Activated CD8-positive, alpha-beta memory T cell treated with anti-CD3 and anti-CD28 coated beads for 36 hours (primary cell): ENCODE data around the gene TBX1. TPM values are rescaled to one million over a fixed set of nuclear protein-coding genes. Genes with fewer than 3 reads are reported as not detected.
"Not testable (repeated sequence)": the region's sequence is repeated elsewhere in the genome, so short reads cannot be mapped to it uniquely, and the experiment has no call there.

Experiments used
- CTCF ChIA-PET: fragments of 350-600 bp; sonication (Branson Sonifier 250); formaldehyde crosslinking; loops from one replicate; lab custom pipeline; 2021; ENCODE audit warnings: antibody characterized with exemption; lab: Charles Lee
- POLR2A ChIA-PET: fragments of 350-600 bp; sonication (Branson Sonifier 250); formaldehyde crosslinking; loops from one replicate; lab custom pipeline; 2021; ENCODE audit warnings: antibody characterized with exemption; lab: Charles Lee
- total RNA-seq, 2 experiments: library from RNA; stranded (reverse); gene quantifications; one replicate each; pipeline ENCODE4 v1.2.3, GENCODE V29; 2021

TBX1 gene
- total RNA-seq, 2 experiments from 2014 or later = not detected

DNA sequence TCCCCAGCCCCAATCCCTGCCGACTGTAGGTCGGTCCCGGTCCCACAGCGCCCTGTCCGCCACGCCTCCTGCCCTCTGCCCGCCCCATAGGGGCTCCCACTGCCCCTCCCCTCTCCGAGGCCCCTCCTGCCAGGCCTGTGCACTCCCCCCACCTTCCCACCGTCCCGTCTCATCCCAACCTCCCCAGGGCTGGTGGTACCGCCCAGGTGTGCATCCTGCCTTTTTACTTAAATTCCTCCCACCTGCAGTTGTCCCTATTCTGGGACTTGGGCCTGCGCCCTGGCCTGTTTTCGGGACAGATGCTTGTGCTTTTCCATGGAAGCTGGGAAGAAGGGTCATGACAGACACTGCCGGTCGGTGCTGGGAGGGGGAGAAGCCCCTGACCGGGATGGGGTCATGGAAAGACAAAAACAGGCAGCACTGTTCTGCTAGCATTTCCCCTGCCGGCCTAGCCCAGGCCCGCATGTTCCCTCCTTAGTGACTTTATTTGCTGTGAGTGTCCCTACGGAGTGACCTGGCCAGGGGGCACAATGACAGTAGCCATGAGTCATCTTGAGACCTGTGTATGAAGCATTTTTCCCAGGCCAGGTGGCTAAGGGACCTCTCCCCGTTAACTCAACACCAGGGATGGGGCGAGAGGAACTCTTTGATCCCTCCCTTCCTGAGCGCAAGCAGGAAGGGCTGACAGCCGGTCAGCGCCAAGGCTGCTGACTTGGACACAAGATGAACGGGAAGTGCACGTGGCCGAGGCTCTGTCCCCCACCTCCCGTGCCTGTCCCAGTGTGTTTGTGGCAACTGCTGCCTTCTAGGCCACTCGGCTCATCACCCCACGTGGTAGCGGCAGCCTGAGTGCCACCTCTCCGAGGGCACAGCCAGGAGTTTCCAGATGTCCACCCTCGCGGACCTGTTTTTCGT lies 7.1 kb downstream of the TBX1 start:
- POLR2A ChIA-PET = no interaction called here
- CTCF ChIA-PET = interaction anchor here (0.6 to 1.0 kb wide), 2 partner anchors 9 to 280 kb away, joined by 3 read pairs; no protein-coding TSS in a partner anchor

DNA sequence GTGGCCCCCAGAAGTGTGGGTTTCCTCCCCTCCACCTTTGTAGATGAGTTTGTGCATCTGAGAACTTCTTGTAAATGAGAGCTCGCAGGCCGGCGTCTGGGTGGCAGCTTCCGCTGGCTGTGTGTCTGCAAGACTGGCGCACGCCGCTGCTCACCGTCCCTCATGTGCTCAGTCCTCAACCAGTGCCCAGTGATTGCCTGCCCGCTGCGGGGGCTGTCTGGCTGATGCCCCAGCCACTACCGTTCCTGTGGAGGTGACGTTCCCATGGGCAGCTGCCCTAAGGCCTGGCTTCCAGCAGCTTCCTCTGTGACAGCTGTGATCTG lies 8.8 kb downstream of the TBX1 start:
- ChIA-PET POLR2A (no interaction called here), CTCF (no interaction called here)

DNA sequence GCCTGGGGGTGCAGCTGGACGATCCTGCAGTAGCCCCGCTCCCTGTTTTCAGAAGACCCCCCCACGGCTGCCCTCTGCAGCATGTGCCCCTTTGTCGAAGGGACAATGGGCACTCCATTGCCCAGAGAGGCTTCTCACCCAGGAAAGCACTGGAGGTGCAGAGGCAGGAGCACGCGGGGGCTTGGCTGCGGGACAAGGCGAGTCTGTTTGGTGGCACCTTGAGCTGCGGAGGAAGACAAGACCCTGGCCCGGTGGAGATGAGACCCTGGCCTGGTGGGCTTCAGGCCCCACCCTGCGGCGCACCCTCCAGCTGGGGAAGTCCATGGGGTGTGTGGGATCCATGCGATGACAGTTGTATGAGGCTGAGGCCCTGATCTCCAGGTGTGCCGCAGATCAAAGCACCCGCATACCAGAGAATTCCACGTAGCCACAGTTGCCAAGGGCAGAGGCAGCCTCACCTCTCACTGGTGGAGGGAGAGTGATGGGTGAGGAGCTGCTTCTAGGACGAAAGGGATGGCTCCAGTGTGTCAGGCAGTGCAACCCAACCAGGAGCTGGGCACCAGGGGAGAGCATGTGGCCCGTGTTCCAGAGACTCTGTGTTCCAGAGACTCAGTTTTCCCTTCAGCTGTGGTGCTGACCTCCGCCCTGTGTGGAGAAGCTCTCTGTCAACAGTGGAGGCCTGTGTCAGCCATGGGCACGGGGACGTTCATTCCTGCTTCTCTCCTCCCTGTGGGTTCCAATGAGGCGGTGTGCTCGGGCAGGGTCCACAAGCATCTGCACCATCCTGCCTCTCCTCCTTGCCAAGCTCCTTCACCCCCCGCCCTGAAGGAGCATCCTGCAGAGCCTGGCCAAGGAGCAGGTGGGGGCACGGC lies 10.0 kb downstream of the TBX1 start:
- CTCF ChIA-PET = no interaction called here
- POLR2A ChIA-PET = no interaction called here

DNA sequence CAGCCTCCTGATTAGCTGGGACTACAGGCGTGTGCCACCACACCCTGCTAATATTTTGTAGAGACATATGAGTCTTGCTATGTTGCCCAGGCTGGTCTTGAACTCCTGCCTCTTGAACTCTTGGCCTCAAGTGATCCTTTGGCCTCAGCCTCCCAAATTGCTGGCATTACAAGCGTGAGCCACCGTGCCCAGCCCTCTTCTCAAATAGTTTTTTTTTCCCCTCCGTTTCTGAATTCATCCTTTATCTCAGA lies 11.8 kb downstream of the TBX1 start:
- ChIA-PET CTCF (interaction anchor here (1.9 kb wide), 1 partner anchor 42 kb away, joined by 9 read pairs; no protein-coding TSS in a partner anchor), POLR2A (no interaction called here)

DNA sequence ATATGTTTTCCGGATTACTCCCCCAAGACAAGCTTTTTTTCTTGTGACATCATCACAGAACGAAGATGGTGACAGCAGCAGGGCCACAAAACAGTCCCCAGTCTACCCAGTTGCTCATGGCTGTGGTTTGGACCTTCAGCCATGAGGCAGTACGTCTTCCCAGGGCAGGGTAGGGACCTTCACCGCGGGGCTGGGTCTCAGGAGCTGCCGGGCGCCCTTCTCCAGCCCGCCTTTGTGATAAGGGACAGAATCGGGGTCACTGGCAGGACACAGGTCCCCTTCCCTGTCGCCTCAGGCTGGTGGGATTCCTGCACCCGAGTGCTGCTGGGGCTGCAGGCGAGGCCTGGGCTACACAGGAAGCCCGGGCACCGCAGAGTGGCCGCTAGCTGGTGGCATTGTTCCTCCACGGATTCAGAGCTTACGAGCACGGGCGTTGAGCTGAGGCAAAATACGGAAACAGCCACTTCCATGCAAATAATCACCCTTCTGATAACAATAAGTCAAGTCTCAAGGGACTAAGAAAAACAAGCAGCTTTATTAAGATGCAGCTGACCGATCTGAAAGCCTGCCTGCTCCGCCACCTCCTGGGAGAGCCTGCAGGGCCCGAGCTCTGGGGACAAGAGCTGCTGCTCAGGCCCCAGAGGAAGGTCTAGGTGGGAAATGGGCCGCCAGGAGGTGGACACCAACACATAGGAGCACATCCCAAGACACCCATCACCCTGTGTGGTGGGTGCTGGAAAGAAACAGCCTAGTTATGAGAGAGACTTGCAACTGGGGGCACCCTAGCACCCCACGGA lies 12.3 kb downstream of the TBX1 start:
- ChIA-PET POLR2A (no interaction called here), CTCF (interaction anchor here (0.6 to 1.9 kb wide), 2 partner anchors 42 to 93 kb away, joined by 4 to 9 read pairs; no protein-coding TSS in a partner anchor)

DNA sequence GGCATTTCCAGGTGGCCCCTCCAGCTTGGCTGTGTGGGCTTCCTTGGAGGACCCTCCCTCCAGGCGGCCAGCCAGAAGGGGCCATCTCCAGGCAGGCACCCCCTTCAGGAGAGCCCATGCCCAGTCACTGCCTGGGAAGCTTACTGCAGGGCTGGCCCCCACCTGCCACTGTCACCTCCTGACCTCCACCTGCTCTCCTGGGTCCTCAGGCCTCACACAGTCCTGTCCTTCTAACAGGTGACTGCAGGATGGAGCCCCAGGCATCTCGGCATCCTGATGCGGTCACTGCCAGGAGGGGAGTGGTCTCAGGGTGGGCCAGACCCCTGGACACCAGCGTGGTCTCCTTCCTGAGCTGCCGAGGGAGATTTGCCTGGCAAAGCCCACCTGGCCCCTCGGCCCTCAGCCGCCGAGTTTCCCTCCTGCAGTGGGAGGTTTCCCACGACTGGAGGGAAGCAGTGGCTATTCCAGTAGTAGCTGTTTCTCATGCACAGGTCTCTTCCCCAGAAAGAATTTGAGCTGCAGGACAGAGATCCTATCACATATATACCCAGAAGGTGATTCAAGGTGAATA lies 13.0 kb downstream of the TBX1 start:
- POLR2A ChIA-PET = no interaction called here
- CTCF ChIA-PET = interaction anchor here (0.6 to 1.9 kb wide), 2 partner anchors 43 to 93 kb away, joined by 4 to 9 read pairs; no protein-coding TSS in a partner anchor

DNA sequence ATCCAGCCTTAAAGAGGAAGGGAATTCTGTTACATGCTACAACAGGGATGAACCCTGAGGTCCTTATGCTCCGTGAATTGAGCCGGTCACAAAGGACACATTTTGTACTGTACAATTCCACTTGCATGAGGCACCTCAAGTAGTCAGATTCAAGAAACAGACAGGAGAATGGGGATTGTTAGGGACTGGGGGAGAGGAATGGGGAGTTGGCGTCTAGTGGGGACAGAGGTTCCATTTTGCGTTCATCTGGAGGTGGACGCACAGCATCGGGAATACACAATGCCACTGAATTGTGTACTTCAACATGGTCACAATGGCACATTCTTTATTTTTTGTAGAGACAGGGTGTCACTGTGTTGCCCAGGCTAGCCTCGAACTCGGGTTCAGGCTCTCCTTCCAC lies 14.1 kb downstream of the TBX1 start:
- ChIA-PET CTCF (no interaction called here), POLR2A (no interaction called here)

DNA sequence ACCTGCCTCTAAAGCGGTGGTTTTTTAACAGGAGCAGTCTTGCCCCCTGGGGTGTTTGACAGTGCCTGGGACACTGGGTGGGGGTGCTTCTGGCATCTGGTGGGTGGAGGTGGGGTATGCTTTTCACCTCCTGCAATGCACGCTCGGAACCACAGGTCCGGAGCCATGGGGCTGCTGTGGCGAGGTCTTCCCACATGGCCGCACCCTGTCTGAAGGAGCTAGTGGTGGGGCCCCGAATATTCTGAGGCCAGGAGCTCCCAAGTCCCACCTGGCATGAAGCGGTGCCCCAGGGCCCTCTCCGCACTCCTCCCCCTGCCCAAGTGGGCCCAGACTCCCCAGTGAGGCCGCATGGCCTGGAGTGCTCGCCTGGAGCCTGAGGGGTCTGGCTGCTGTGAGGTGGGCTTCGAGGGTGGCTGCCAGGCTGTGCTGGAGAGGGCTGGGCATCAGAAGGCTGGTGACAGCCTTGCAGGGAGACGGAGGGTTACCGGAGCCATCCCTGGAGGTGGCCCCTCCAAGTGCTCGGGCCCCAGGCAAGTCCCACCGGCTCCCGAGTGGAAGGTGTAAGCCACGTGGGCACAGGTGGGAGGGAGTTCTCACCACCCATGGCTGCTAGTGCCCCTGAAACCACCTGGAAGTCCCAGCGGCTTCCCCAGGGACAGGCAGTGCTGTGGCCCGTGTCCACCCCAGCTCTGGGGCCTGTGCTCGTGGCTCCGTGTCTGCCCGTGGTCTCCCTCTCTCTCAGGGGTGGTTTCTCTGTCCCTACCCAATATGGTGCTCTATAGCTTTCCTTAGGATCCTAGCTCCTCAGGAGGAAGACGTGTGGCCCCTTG lies 15.1 kb downstream of the TBX1 start:
- ChIA-PET POLR2A (no interaction called here), CTCF (interaction anchor here (1.7 kb wide), 1 partner anchor 9 kb away, joined by 3 read pairs; no protein-coding TSS in a partner anchor)

DNA sequence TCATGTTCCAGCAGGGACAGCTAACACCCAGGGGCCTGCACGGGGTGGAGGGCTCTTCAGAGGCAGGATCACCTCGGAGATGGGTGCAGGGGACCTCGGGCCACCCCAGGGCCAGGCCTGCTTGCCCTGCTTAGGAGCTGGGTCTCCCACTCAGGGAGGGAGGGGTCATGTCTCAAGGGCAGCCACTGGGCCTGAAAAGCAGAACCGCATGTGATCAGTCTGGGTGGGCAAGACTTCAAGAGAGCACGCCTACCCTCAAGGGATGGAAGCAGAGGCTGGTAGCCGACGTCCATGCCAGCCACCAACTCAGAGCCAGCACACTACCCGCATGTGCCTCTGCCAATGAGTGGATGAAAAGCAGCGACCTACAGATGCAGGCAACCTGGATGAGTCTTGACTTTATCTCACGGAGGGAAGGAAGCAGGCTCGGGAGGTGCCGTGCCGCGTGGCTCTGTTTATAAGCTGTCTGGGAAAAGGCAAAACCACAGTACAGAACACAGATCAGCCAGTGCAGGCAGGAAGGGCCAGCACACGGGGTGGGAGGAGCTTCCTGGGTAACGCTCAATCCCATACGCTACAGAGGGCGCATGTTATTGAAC lies 16.0 kb downstream of the TBX1 start:
- CTCF ChIA-PET = interaction anchor here (1.7 kb wide), 1 partner anchor 9 kb away, joined by 3 read pairs; no protein-coding TSS in a partner anchor
- POLR2A ChIA-PET = no interaction called here

DNA sequence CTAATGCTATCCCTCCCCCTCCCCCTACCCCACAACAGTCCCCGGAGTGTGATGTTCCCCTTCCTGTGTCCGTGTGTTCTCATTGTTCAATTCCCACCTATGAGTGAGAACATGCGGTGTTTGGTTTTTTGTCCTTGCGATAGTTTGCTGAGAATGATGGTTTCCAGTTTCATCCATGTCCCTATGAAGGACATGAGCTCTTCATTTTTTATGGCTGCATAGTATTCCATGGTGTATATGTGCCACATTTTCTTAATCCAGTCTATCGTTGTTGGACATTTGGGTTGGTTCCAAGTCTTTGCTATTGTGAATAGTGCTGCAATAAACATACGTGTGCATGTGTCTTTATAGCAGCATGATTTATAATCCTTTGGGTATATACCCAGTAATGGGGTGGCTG lies 16.6 kb downstream of the TBX1 start:
- CTCF ChIA-PET = interaction anchor here (1.7 kb wide), 1 partner anchor 10 kb away, joined by 3 read pairs; no protein-coding TSS in a partner anchor
- POLR2A ChIA-PET = not testable (repeated sequence)

DNA sequence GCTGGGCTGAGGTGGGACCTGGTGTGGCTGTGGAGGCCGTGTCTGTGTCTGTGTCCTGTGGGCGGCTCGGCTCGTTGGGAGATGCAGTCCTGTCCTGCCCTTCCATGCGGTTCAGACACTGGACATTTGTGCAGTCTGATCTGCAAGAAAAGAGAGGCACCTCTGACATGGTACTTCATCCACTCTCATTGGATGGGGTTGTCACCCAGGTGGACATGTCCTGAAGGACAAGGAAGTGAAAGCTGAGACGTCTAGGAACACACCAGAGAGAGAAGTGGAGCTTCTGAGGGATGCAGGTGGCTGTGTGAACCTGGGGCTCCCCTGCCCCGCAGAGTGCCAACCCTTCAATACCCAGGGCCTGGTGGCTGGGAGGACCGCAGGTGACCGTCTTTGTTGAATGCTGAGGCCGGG lies 18.4 kb downstream of the TBX1 start:
- ChIA-PET POLR2A (no interaction called here), CTCF (interaction anchor here (1.9 kb wide), 1 partner anchor 48 kb away, joined by 7 read pairs; no protein-coding TSS in a partner anchor)

DNA sequence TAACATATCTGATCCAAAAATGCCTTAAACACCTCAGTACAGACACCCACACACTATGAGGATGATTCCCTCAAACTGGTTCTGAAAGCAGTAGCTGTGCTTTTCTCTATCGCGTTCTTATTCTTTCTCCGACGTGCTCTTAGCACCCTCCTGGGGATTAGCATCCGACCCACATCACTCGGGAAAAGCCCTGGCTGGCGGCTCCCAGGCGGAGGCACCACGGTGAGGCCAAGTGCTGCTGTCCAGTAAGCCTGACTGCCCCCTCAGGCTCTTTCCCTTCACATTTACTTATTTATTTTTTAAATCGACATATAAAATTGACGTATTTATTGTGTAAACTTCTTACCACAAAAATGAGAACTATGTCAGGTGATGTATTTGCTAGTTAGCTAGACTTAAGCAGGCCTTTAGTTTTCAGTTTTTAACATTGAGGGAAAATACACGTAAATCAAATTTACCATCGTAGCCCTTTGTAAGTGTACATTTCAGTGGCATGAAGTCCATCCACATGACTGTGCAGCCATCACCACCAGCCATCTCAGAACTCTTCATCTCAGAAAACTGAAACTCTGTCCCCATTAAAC lies 19.2 kb downstream of the TBX1 start:
- CTCF ChIA-PET = interaction anchor here (1.9 kb wide), 1 partner anchor 49 kb away, joined by 7 read pairs; no protein-coding TSS in a partner anchor
- POLR2A ChIA-PET = no interaction called here

DNA sequence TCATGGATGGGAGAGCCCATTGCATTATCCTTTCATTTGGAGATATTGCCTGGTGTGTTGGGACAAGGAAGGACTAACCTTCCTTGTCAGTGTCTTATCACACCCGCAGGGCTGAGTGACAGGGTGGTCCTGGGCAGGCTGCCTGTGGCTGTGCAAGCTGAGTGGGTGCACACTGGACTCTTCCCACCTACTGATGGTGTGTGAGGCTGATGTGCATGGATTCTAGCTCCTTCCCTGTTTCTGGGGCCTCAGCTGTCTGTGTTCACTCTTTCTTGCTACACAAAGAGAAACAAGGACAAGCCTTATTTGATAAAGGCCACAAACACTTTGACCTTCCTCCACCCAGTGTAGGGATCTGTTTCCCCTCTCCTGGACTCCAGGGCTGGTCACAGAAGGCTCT lies 22.0 kb downstream of the TBX1 start:
- ChIA-PET CTCF (no interaction called here), POLR2A (no interaction called here)

DNA sequence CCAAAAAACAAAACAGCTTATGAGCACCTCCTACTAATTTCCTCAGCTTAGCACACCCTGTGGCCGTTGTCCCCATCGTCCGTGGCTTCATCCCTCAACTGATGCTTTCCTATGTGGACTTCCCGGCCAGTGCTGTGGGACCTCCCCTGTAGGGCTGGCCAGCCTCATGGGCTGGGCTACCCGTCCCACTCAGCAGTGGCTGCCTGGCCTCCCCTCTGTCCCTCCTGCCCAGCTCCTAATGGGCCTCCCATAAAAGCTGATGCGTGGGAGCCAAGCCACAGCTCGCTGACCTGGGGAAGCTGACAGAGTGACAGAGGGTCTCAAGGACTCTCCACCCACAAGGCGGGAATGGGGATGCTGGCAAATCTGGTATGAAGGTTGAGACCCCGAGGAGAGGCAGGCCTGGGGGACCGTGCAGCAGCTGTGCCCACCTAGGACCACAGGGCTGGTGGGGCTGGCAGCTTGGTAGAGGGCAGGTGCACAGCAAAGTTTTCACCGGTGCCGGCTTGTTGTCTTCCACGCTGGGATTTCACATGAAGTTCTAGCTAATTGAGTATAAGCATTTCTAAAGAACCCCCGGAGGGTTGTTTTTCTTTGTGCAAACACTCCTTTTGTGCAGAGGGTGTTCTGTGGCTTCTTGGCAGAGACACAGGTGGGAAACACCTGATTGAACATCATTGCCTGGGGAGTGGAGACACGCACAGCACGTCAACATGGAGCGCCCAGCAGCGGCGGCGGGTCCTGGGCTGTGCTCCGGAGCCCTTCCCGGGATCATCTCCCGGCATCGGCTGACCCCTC lies 23.2 kb downstream of the TBX1 start:
- ChIA-PET CTCF (no interaction called here), POLR2A (no interaction called here)

DNA sequence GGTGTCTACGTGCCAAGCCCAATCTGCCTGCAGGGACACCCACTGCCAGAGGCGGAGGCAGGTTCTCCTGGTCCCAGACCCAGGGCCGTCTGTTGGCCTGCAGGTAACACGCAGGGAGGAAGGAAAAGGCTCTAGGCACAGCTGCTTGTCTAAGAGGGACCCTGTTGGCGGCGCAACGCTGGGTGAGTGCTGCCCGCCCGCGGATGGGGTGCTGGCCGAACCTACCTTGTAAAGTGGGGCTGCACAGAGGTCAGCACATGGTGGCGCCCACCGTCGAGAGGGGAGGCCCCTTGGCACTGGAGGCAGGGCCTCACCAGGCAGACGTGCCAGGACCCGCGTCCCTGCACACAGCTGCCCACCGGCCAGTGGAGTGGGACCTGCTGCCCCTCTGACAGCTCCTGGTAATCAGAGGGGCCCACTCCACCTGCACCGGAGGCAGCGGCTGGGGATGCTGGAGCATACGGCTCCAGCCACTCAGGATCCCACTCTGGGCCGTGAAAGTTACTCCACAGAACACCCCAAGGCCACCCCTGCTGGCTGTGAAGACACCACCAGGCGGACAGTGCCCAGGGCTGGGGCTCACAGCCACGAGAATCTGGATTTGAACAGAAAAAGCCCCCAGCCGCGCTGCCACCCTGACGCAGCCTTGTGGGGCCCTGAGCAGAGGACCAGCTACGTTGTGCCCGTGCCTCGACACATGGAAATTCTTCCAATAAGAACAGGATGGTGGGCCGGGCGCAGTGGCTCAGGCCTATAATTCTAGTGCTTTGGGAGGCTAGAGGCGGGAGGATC lies 24.0 kb downstream of the TBX1 start:
- ChIA-PET CTCF (no interaction called here), POLR2A (no interaction called here)
